Naive thymus-derived CD4-positive, alpha-beta T cell (primary cell): ENCODE results near the gene PLCB3. TPM values are rescaled to one million over a fixed set of nuclear protein-coding genes. Genes with fewer than 3 reads are reported as not detected.

Experiments used
- ATAC-seq: fragments of 150-1000 bp; cut with Tn5 transposase; 2 replicates; pipeline ENCODE4 v1.10.0; 2021; ENCODE audit warnings: mild to moderate bottlenecking, moderate library complexity
- CTCF ChIA-PET: fragments of 350-600 bp; sonication (Branson Sonifier 250); formaldehyde crosslinking; loops from one replicate; lab custom pipeline; 2021; ENCODE audit warnings: antibody characterized with exemption; lab: Charles Lee
- POLR2A ChIA-PET: fragments of 350-600 bp; sonication (Branson Sonifier 250); formaldehyde crosslinking; loops from one replicate; lab custom pipeline; 2021; ENCODE audit warnings: antibody characterized with exemption, inconsistent platforms; lab: Charles Lee
- DNase-seq, 9 donors: peaks; one replicate each; pipeline versions ENCODE4 v3.0.0 to v3.0.0-alpha.2; 2020 to 2022; ENCODE audit warnings: mixed read lengths in 1 of 9
- H3K27ac ChIP-seq: one replicate; pipeline ENCODE4 v1.7.0; 2013; ENCODE audit warnings: mild to moderate bottlenecking, low read depth, low read length, moderate library complexity
- H3K27me3 ChIP-seq, 2 donors: one replicate each; pipeline ENCODE4 v1.7.0; 2013; ENCODE audit warnings: low read length in 2 of 2, mild to moderate bottlenecking in 2 of 2, moderate library complexity in 2 of 2; ENCODE audit not compliant: control insufficient read depth in 2 of 2, insufficient read depth in 2 of 2
- H3K36me3 ChIP-seq, 3 experiments: 1 replicate in 2 of 3; 2 replicates in 1 of 3; pipeline ENCODE4 v1.7.0; 2013; ENCODE audit warnings: low read length in 3 of 3, mild to moderate bottlenecking in 3 of 3, moderate library complexity in 1 of 3; ENCODE audit not compliant: insufficient read depth in 3 of 3, control insufficient read depth in 2 of 3
- H3K4me1 ChIP-seq, 2 donors: one replicate each; pipeline ENCODE4 v1.7.0; 2013; ENCODE audit warnings: low read length in 2 of 2, mild to moderate bottlenecking in 2 of 2, moderate library complexity in 1 of 2; ENCODE audit not compliant: control insufficient read depth in 2 of 2, insufficient read depth in 2 of 2
- H3K4me3 ChIP-seq: 2 replicates; pipeline ENCODE4 v1.7.0; 2013; ENCODE audit warnings: mild to moderate bottlenecking, low read length
- H3K9me3 ChIP-seq, 3 experiments: 1 replicate in 2 of 3; 2 replicates in 1 of 3; pipeline ENCODE4 v1.7.0; 2013; ENCODE audit warnings: low read length in 3 of 3; ENCODE audit not compliant: control insufficient read depth in 2 of 3
- H3K27ac Mint-ChIP-seq, 9 donors: one replicate each; pipeline ENCODE4 v1.8.0; 2020 to 2022; ENCODE audit warnings: mixed read lengths in 9 of 9, mild to moderate bottlenecking in 8 of 9, moderate library complexity in 5 of 9, inconsistent platforms in 2 of 9
- H3K27me3 Mint-ChIP-seq, 5 donors: one replicate each; pipeline ENCODE4 v1.8.0; 2021 to 2022; ENCODE audit warnings: mixed read lengths in 5 of 5, mild to moderate bottlenecking in 1 of 5
- H3K36me3 Mint-ChIP-seq, 5 donors: one replicate each; pipeline ENCODE4 v1.8.0; 2020 to 2022; ENCODE audit warnings: mixed read lengths in 5 of 5, mild to moderate bottlenecking in 3 of 5, inconsistent platforms in 1 of 5
- H3K4me1 Mint-ChIP-seq, 7 donors: one replicate each; pipeline ENCODE4 v1.8.0; 2020 to 2022; ENCODE audit warnings: mixed read lengths in 7 of 7, mild to moderate bottlenecking in 3 of 7, inconsistent platforms in 1 of 7
- H3K4me3 Mint-ChIP-seq, 10 donors: one replicate each; pipeline ENCODE4 v1.8.0; 2020 to 2022; ENCODE audit warnings: mild to moderate bottlenecking in 10 of 10, mixed read lengths in 10 of 10, moderate library complexity in 6 of 10, inconsistent platforms in 2 of 10
- H3K9me3 Mint-ChIP-seq, 11 donors: one replicate each; pipeline ENCODE4 v1.8.0; 2020 to 2022; ENCODE audit warnings: mixed read lengths in 11 of 11, mild to moderate bottlenecking in 4 of 11, inconsistent platforms in 1 of 11, moderate library complexity in 1 of 11
- intact Hi-C, 2 donors: fragments of 100-400 bp; cut with micrococcal nuclease; formaldehyde crosslinking; loops; one replicate each; pipeline ENCODE4 v1.15.1; 2023
- polyA plus RNA-seq, 2 donors: library from polyadenylated mRNA; unstranded; fragments of 300-500 nt; fragmentation: Illumina TruSeq; gene quantifications; one replicate each; pipeline ENCODE4 v1.2.3, GENCODE V29; 2021
- total RNA-seq, 6 experiments: library from RNA in 5 of 6; stranded (reverse) in 5 of 6; gene quantifications; 1 replicate in 5 of 6; 2 replicates in 1 of 6; pipeline ENCODE4 v1.2.3 and lab custom pipeline; 2021 to 2026

Gene PLCB3
- total and polyA plus RNA-seq, 7 experiments from 2014 or later = 0.19 to 12.1 (median 7.1) TPM

DNA sequence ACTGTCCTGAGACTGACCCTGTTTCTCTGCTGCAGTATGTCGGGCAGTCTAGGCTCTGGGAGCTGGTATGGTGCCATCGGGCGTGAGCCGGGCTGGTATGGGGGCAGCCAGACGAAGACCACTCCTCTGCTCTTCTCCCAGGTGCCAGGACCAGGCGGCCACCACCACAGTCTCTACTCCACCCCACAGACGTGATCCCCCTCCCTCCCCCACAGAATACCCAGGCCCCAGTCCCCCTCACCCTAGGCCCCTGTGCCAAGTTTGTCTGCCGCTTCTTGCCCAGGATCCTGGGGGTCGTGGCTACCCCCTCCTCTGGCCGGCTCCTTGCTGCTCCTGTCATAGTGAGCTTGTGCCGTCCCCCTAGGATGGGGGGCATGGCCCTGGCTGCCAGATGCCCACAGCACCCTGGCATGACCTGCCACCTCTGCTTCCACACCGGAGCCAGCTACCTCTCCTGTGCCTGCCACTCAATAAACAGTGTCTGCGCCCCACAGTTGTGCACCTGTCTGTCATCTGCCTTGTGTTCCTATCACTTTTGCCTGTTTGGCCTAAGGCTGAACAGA is 37.8 kb downstream of the PLCB3 start:
- ATAC-seq = no peak
- H3K27me3 Mint-ChIP-seq = peaks cover 16 to 29% (median 21%) of the 10 kb centered on the region in 5 donors
- no peak for DNase-seq
- H3K36me3 Mint-ChIP-seq = peaks cover 0 to 3% (median 0%) of the 10 kb centered on the region in 5 donors
- H3K9me3 Mint-ChIP-seq = peaks cover 0 to 2% (median 0%) of the 10 kb centered on the region in 11 donors
- H3K4me1 Mint-ChIP-seq = peaks cover 12 to 20% (median 16%) of the 10 kb centered on the region in 7 donors
- Histone ChIP-seq H3K9me3 (no peaks in the 10 kb centered on the region), H3K36me3 (no peaks in the 10 kb centered on the region), H3K27me3 (peaks cover 0 to 9% of the 10 kb centered on the region in 2 donors), H3K4me1 (peaks cover 6 to 7% of the 10 kb centered on the region in 2 donors), H3K27ac (no peak overlapping the region), H3K4me3 (no peak overlapping the region)
- CTCF ChIA-PET = interaction anchor here (1.0 to 2.0 kb wide), 3 partner anchors 12 to 84 kb away, joined by 3 to 9 read pairs (median 5); partner anchors contain the start of genes CATSPERZ and NUDT22
- no peak overlapping the region for H3K27ac Mint-ChIP-seq
- H3K4me3 Mint-ChIP-seq = peak overlapping the region in 2 of 10 donors; percentile 16 to 56
- intact Hi-C loops = loop anchor here in 1 of 2 donors (5.0 kb wide), 1 partner anchor 82 kb away; the partner anchor contains the start of gene FERMT3
- POLR2A ChIA-PET = interaction anchor here (0.6 to 1.2 kb wide), 4 partner anchors 12 to 97 kb away, joined by 3 to 4 read pairs (median 3); partner anchors contain the start of genes FERMT3, NUDT22 and TRPT1

DNA sequence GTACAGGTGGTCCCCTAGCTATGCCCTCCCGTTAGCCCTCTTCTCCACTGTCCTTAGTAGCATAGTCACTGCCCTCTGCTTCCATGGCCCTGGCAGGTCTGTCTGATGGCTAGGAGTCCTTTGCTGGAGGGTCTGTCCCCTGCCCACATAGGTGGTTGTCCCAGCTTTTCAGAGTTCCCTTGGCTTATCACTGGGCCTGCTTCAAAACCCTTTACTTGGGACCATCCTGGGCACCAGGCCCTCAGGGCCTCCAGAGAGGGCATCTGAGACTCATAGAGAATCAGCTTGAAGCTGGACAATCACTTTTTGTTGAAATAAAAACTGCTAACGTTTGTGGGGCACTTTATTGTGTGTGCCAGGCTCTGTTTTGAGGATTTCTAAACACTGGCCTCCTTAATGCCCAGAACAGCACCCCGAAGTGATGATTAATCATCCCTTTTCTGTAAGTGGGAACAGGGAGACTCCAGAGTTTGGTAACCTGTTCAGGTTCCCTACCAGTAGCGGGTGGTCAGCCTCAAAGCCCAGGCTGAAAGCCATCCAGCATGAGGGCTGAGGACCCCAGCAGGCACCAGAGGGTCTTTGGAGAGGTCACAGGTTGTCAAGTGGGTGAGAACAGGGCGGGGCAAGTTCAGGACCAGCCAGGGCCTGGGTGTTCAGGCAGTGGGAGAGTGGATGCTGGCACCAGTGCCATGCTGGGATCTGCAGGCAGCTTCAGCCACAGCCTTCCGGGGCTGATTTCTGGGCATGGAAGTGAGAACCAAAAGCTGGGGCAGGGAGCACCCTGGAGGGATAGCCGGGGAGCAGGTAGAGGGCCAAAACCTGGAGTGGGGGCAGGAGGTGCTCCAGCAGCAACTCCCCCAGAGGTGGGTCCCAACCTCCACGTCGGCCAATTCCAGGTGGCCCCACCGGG is 39.3 kb downstream of the PLCB3 start:
- Mint-ChIP-seq H3K27me3 (peaks cover 28 to 44% (median 36%) of the 10 kb centered on the region in 5 donors), H3K4me1 (peaks cover 12 to 20% (median 14%) of the 10 kb centered on the region in 7 donors), H3K36me3 (peaks cover 0 to 3% (median 0%) of the 10 kb centered on the region in 5 donors), H3K4me3 (peak overlapping the region; percentile 28 to 88 (median 66)), H3K9me3 (peaks cover 0 to 2% (median 0%) of the 10 kb centered on the region in 11 donors), H3K27ac (peak overlapping the region in 2 of 9 donors; percentile 41 to 50)
- H3K27ac ChIP-seq = no peak overlapping the region
- H3K4me3 ChIP-seq = no peak overlapping the region
- H3K27me3 ChIP-seq = peaks cover 0 to 9% of the 10 kb centered on the region in 2 donors
- no peaks in the 10 kb centered on the region for H3K36me3 ChIP-seq
- ChIA-PET POLR2A (interaction anchor here (0.7 kb wide), 1 partner anchor 27 kb away, joined by 3 read pairs; the partner anchor contains the start of genes PRDX5 and TRMT112), CTCF (interaction anchor here (1.0 to 2.0 kb wide), 3 partner anchors 11 to 86 kb away, joined by 3 to 9 read pairs (median 5); partner anchors contain the start of genes CATSPERZ and NUDT22)
- intact Hi-C loops = no loop called here
- ATAC-seq (no peak), DNase-seq (no peak)
- H3K4me1 ChIP-seq = peaks cover 4 to 5% of the 10 kb centered on the region in 2 donors
- H3K9me3 ChIP-seq = no peaks in the 10 kb centered on the region

DNA sequence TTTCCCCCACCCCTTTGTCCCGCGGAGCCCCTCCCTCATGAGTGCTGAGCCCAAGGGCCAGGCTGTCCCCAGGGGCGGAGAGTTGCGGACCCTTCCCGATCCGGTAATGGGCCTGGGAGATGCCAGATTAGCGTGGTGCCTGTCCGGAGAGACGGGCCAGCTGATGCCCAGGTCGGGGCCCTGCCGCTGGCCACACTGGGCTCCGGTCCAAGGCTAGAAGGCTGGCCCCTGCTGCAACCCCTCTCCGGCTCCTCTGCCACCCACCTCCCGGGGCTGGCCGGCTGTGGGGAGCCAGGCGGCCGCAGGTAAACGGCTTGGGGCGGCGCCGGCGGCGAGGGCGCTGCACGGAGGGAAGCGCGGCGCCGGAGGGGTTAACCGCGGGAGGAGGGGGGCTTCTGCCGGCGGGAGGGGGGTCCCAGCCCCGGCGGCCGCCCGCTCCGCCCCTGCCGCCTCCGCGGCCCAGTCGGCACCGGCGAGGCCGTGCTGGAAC is 40.0 kb downstream of the PLCB3 start, which contains the start of gene KCNK4:
Gene KCNK4, plus strand, starts transcription at position 41 of the 490 bp plus-strand sequence. CDS start 1,717 bp downstream, outside the sequence.
- Histone ChIP-seq H3K9me3 (no peaks in the 10 kb centered on the region), H3K27ac (no peak within 1 kb of the TSS), H3K27me3 (peaks cover 0 to 9% of the 10 kb centered on the region in 2 donors), H3K4me3 (no peak within 1 kb of the TSS), H3K4me1 (peaks cover 0 to under 1% of the 10 kb centered on the region in 2 donors), H3K36me3 (no peaks in the 10 kb centered on the region)
- Mint-ChIP-seq H3K36me3 (peaks cover 0 to 3% (median 0%) of the 10 kb centered on the region in 5 donors), H3K4me1 (peaks cover 11 to 17% (median 14%) of the 10 kb centered on the region in 7 donors), H3K27me3 (peaks cover 35 to 51% (median 37%) of the 10 kb centered on the region in 5 donors), H3K27ac (peak within 1 kb of the TSS in 2 of 9 donors; percentile 41 to 50), H3K4me3 (peak within 1 kb of the TSS; percentile 28 to 88 (median 66)), H3K9me3 (peaks cover 0 to 2% (median 0%) of the 10 kb centered on the region in 11 donors)
- ATAC-seq = no peak
- intact Hi-C loops = no loop called here
- ChIA-PET CTCF (no interaction called here), POLR2A (no interaction called here)
- DNase-seq = no peak

DNA sequence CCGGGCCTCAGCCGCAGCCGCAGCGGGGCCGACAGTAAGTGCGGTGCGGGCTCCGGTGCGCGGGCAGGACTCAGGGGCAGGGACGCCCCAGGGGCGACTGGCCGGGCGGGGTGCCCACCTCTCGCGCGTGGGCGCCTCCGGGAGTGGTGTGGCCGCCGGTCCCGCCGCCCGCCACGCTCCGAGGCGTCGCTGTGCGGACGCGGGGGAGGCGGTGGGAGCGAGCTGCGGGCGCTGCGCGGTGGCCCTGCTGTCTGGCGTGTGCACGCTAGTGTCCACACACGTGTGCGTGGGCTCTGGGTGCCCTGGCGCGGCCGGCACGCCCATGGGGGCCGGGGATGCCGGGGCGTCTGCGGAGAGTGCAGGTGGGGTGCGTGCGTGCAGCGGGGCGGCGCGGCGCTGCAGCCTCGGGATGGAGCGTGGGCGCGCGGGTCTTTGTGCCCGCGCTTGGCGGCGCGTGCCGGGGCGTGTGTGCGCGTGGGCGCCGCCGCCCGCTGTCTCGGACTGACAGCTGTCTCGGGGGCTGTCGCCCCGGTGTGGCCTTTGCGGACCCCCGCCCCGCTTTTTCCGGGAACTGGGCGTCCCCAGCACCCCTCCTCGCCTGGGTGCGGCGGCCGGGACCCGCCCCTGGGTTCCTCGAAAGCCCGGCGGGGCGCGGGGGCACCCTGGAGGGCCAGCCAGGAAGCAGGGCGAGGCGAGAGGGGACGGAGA is 40.6 kb downstream of the PLCB3 start:
- peaks cover 5 to 11% (median 8%) of the 10 kb centered on the region in 7 donors for H3K4me1 Mint-ChIP-seq
- POLR2A ChIA-PET = interaction anchor here (1.3 kb wide), 1 partner anchor 106 kb away, joined by 6 read pairs; the partner anchor contains the start of gene STIP1
- peaks cover 0 to 2% (median 0%) of the 10 kb centered on the region in 11 donors for H3K9me3 Mint-ChIP-seq
- H3K36me3 ChIP-seq = no peaks in the 10 kb centered on the region
- DNase-seq (peak in 3 of 9 donors; percentile 25 to 28 (median 27)), ATAC-seq (peak; percentile 57)
- H3K4me3 ChIP-seq = no peak overlapping the region
- intact Hi-C loops = loop anchor here in 1 of 2 donors (1.0 kb wide), 1 partner anchor 9 kb away; no protein-coding TSS in a partner anchor
- H3K27me3 ChIP-seq = peaks cover 0 to 11% of the 10 kb centered on the region in 2 donors
- no peaks in the 10 kb centered on the region for H3K4me1 ChIP-seq
- H3K36me3 Mint-ChIP-seq = peaks cover 0 to 3% (median 0%) of the 10 kb centered on the region in 5 donors
- peaks cover 39 to 57% (median 43%) of the 10 kb centered on the region in 5 donors for H3K27me3 Mint-ChIP-seq
- CTCF ChIA-PET = no interaction called here
- no peaks in the 10 kb centered on the region for H3K9me3 ChIP-seq
- H3K4me3 Mint-ChIP-seq = peak overlapping the region in 3 of 10 donors; percentile 57 to 83 (median 77)
- no peak overlapping the region for H3K27ac ChIP-seq
- no peak overlapping the region for H3K27ac Mint-ChIP-seq

DNA sequence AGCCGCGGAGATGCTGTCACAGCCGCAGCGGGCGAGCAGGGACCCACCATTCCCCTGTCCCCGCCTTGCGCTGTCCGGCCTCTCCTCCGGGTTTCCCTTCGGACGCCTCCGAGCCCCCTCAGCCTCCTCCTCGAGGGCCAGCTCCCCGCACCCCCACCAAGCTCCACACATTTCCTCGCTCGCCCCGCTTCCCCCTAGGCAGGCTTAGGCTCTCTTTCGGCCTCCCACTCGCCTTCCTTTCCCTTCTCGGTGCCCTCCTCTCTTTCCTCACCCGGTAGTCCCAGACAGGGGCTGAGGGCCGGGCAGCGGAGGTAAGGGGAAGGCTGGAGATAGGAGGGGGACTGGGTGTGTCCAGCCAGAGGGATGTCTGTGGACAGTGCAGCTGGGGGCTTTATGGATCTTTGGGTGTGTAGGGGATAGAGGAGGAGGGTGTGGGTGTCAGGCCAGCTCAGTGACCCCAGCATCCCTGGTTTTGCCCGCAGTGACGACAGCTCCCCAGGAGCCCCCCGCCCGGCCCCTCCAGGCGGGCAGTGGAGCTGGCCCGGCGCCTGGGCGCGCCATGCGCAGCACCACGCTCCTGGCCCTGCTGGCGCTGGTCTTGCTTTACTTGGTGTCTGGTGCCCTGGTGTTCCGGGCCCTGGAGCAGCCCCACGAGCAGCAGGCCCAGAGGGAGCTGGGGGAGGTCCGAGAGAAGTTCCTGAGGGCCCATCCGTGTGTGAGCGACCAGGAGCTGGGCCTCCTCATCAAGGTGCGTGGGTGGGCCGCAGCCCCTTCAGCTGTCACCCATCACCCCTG is 41.3 kb downstream of the PLCB3 start:
- peaks cover 0 to 2% (median 0%) of the 10 kb centered on the region in 11 donors for H3K9me3 Mint-ChIP-seq
- no peak overlapping the region for H3K4me3 ChIP-seq
- H3K4me1 Mint-ChIP-seq = peaks cover 9 to 13% (median 10%) of the 10 kb centered on the region in 7 donors
- H3K9me3 ChIP-seq = no peaks in the 10 kb centered on the region
- H3K27ac Mint-ChIP-seq = peak overlapping the region in 1 of 9 donors; percentile 43
- no peak for ATAC-seq
- H3K4me1 ChIP-seq = no peaks in the 10 kb centered on the region
- no peaks in the 10 kb centered on the region for H3K36me3 ChIP-seq
- CTCF ChIA-PET = interaction anchor here (0.5 kb wide), 1 partner anchor 88 kb away, joined by 3 read pairs; no protein-coding TSS in a partner anchor
- peaks cover 0 to 15% of the 10 kb centered on the region in 2 donors for H3K27me3 ChIP-seq
- peaks cover 0 to 3% (median 0%) of the 10 kb centered on the region in 5 donors for H3K36me3 Mint-ChIP-seq
- H3K27ac ChIP-seq = no peak overlapping the region
- peak overlapping the region in 9 of 10 donors; percentile 36 to 83 (median 66) for H3K4me3 Mint-ChIP-seq
- intact Hi-C loops = loop anchor here in 1 of 2 donors (1.0 kb wide), 1 partner anchor 9 kb away; no protein-coding TSS in a partner anchor
- POLR2A ChIA-PET = interaction anchor here (1.1 to 1.3 kb wide), 2 partner anchors 8 to 107 kb away, joined by 3 to 6 read pairs; partner anchors contain the start of genes BAD and STIP1
- no peak for DNase-seq
- peaks cover 45 to 65% (median 51%) of the 10 kb centered on the region in 5 donors for H3K27me3 Mint-ChIP-seq
